NOMO-1 (cell line): ENCODE results near the gene ATP6V0A4.
"Not testable (repeated sequence)": the region's sequence is repeated elsewhere in the genome, so short reads cannot be mapped to it uniquely, and the experiment has no call there.

Source experiments
- DNase-seq, 2 experiments: peaks; one replicate each; lab custom pipeline; 2025; ENCODE audit not compliant: unreplicated experiment in 2 of 2; lab: John Stamatoyannopoulos, UW

Gene ATP6V0A4

GRCh38 chr7:138752518-138753149, 45.4 kb downstream of the ATP6V0A4 start:
- no peak for DNase-seq

- no peak for DNase-seq
Observed at GRCh38 chr7:138750901-138751464, 47.0 kb downstream of the ATP6V0A4 start.

- no peak for DNase-seq
Observed at GRCh38 chr7:138750473-138750872, 47.5 kb downstream of the ATP6V0A4 start.

GRCh38 chr7:138749960-138750359, 48.0 kb downstream of the ATP6V0A4 start:
- no peak for DNase-seq

GRCh38 chr7:138748666-138749065, 49.3 kb downstream of the ATP6V0A4 start:
- no peak for DNase-seq

GRCh38 chr7:138746073-138746472, 51.9 kb downstream of the ATP6V0A4 start:
- no peak for DNase-seq

- no peak for DNase-seq
Observed at GRCh38 chr7:138745189-138745588, 52.8 kb downstream of the ATP6V0A4 start.

- no peak for DNase-seq
Observed at GRCh38 chr7:138741453-138741735, 56.6 kb downstream of the ATP6V0A4 start.

- DNase-seq = no peak
Observed at GRCh38 chr7:138739859-138740258, 58.1 kb downstream of the ATP6V0A4 start.

GRCh38 chr7:138738551-138739335, 59.3 kb downstream of the ATP6V0A4 start:
- peak; percentile 23 to 59 for DNase-seq

- no peak for DNase-seq
Observed at GRCh38 chr7:138738114-138738513, 59.9 kb downstream of the ATP6V0A4 start.

GRCh38 chr7:138735399-138735798, 62.6 kb downstream of the ATP6V0A4 start:
- no peak for DNase-seq

- DNase-seq = not testable (repeated sequence)
Observed at GRCh38 chr7:138731733-138732132, 66.3 kb downstream of the ATP6V0A4 start.

- DNase-seq = no peak
Observed at GRCh38 chr7:138729444-138729843, 68.6 kb downstream of the ATP6V0A4 start.

GRCh38 chr7:138727336-138728099, 70.5 kb downstream of the ATP6V0A4 start:
- no peak for DNase-seq

- no peak for DNase-seq
Observed at GRCh38 chr7:138726288-138726687, 71.7 kb downstream of the ATP6V0A4 start.

- no peak for DNase-seq
Observed at GRCh38 chr7:138720286-138720685, 77.7 kb downstream of the ATP6V0A4 start.

- no peak for DNase-seq
Observed at GRCh38 chr7:138716889-138717288, 81.1 kb downstream of the ATP6V0A4 start.

GRCh38 chr7:138713191-138713590, 84.8 kb downstream of the ATP6V0A4 start:
- no peak for DNase-seq

GRCh38 chr7:138712652-138713051, 85.3 kb downstream of the ATP6V0A4 start:
- DNase-seq = no peak
